ENCODE measurements around the gene MEAF6. TPM values are rescaled to one million over a fixed set of nuclear protein-coding genes. Genes with fewer than 3 reads are reported as not detected.

The MEAF6 gene
- total and polyA plus RNA-seq, 2 donors (not counting 1 experiment from before 2014, with no cell fraction given), result 49.4 to 56.0 TPM

DNA sequence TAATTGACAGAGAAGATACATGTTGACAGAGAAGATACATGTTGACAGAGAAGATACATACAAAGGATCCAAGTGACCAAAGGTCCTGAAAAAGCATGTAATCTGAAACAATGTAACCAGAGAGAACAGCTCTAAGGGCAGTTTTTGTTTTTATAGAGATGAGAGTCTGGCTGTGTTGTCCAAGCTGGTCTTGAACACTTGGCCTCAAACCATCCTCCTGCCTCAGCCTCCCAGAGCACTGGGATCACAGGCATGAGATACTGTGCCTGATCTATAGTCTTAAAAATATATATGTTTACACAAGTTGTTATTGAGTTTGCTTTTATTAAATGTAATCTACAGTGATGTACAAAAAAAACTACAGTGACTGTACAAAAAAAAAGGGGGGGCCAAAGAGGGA is 12.5 kb downstream of the MEAF6 start:
- no peaks in the 10 kb centered on the region for H3K79me2 ChIP-seq (ENCODE audit: control insufficient read depth, insufficient read depth, low read length)
- H3K9ac ChIP-seq (ENCODE audit: insufficient read depth, low read length), result no peak overlapping the region

DNA sequence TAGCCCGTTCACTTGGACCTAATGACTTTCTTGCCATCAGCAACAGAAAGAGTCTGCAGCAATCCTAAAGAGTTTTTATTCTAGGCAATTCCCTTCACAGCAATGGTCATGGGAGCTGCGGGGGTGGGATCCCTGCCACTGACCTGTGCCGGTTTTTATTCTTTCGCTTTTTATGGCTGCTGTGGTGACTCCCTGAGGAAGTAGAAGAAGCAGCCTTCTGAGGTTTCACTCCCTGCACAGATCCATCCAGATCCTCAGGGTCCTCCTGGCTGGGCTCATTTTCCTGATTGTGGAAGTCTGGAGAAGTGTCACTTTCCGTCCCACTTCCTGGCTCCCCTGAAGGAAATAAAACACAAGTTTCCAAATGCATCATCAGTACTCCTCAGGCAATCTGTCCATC is 12.9 kb downstream of the MEAF6 start:
- H2AFZ ChIP-seq (ENCODE audit: low read length), result no peak overlapping the region
- no peak overlapping the region for H3K4me3 ChIP-seq (replicated peaks in 1 of 4; ENCODE audit: control extremely low read depth in 1 of 4, insufficient read depth in 1 of 4, low read depth in 3 of 4, low read length in 4 of 4)
- no peak overlapping the region for H3K27ac ChIP-seq (ENCODE audit: insufficient read depth, low read length)
- no peak overlapping the region for H3K9ac ChIP-seq (ENCODE audit: insufficient read depth, low read length)
- no peaks in the 10 kb centered on the region for H3K79me2 ChIP-seq (ENCODE audit: control insufficient read depth, insufficient read depth, low read length)
- DNase-seq (ENCODE audit: low read depth in 2 of 2), result no peak
- H3K4me1 ChIP-seq (ENCODE audit: control insufficient read depth, extremely low read depth, insufficient read depth, low read length), result peaks cover 4% of the 10 kb centered on the region
- H3K27me3 ChIP-seq (ENCODE audit: control insufficient read depth, insufficient read depth, low read length), result no peaks in the 10 kb centered on the region
- peaks cover 4% of the 10 kb centered on the region for H3K36me3 ChIP-seq (ENCODE audit: control insufficient read depth, insufficient read depth, low read length)
- H3K9me3 ChIP-seq (ENCODE audit: control insufficient read depth, insufficient read depth, low read depth, low read length), result no peaks in the 10 kb centered on the region
- H4K20me1 ChIP-seq (ENCODE audit: control insufficient read depth, extremely low read depth, insufficient read depth, low read length), result no peaks in the 10 kb centered on the region
- H3K4me2 ChIP-seq (ENCODE audit: extremely low read depth, insufficient read depth, low read length), result no peak overlapping the region
- TF ChIP-seq, protein P1, sequence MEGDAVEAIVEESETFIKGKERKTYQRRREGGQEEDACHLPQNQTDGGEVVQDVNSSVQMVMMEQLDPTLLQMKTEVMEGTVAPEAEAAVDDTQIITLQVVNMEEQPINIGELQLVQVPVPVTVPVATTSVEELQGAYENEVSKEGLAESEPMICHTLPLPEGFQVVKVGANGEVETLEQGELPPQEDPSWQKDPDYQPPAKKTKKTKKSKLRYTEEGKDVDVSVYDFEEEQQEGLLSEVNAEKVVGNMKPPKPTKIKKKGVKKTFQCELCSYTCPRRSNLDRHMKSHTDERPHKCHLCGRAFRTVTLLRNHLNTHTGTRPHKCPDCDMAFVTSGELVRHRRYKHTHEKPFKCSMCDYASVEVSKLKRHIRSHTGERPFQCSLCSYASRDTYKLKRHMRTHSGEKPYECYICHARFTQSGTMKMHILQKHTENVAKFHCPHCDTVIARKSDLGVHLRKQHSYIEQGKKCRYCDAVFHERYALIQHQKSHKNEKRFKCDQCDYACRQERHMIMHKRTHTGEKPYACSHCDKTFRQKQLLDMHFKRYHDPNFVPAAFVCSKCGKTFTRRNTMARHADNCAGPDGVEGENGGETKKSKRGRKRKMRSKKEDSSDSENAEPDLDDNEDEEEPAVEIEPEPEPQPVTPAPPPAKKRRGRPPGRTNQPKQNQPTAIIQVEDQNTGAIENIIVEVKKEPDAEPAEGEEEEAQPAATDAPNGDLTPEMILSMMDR (conservative IDR thresholded peaks at IDR 0.05 in 1 of 2, IDR thresholded peaks at IDR 0.05 in 1 of 2; ENCODE audit: low read depth in 1 of 2, low read length in 2 of 2), result no peak
- no peak for TF ChIP-seq EZH2 (IDR thresholded peaks at IDR 0.05; ENCODE audit: low read length, missing control alignments)

More for the DNA sequence above, 12.5 kb downstream of the MEAF6 start:
- Histone ChIP-seq H2AFZ (ENCODE audit: low read length) (no peak overlapping the region), H4K20me1 (ENCODE audit: control insufficient read depth, extremely low read depth, insufficient read depth, low read length) (no peaks in the 10 kb centered on the region), H3K4me1 (ENCODE audit: control insufficient read depth, extremely low read depth, insufficient read depth, low read length) (peaks cover 4% of the 10 kb centered on the region), H3K36me3 (ENCODE audit: control insufficient read depth, insufficient read depth, low read length) (peaks cover 4% of the 10 kb centered on the region), H3K4me2 (ENCODE audit: extremely low read depth, insufficient read depth, low read length) (no peak overlapping the region), H3K27me3 (ENCODE audit: control insufficient read depth, insufficient read depth, low read length) (no peaks in the 10 kb centered on the region), H3K4me3 (replicated peaks in 1 of 4; ENCODE audit: control extremely low read depth in 1 of 4, insufficient read depth in 1 of 4, low read depth in 3 of 4, low read length in 4 of 4) (no peak overlapping the region), H3K9me3 (ENCODE audit: control insufficient read depth, insufficient read depth, low read depth, low read length) (no peaks in the 10 kb centered on the region), H3K27ac (ENCODE audit: insufficient read depth, low read length) (no peak overlapping the region)
- no peak for DNase-seq (ENCODE audit: low read depth in 2 of 2)
- TF ChIP-seq, protein P1 (conservative IDR thresholded peaks at IDR 0.05 in 1 of 2, IDR thresholded peaks at IDR 0.05 in 1 of 2; ENCODE audit: low read depth in 1 of 2, low read length in 2 of 2), result no peak
- TF ChIP-seq EZH2 (IDR thresholded peaks at IDR 0.05; ENCODE audit: low read length, missing control alignments), result no peak

DNA sequence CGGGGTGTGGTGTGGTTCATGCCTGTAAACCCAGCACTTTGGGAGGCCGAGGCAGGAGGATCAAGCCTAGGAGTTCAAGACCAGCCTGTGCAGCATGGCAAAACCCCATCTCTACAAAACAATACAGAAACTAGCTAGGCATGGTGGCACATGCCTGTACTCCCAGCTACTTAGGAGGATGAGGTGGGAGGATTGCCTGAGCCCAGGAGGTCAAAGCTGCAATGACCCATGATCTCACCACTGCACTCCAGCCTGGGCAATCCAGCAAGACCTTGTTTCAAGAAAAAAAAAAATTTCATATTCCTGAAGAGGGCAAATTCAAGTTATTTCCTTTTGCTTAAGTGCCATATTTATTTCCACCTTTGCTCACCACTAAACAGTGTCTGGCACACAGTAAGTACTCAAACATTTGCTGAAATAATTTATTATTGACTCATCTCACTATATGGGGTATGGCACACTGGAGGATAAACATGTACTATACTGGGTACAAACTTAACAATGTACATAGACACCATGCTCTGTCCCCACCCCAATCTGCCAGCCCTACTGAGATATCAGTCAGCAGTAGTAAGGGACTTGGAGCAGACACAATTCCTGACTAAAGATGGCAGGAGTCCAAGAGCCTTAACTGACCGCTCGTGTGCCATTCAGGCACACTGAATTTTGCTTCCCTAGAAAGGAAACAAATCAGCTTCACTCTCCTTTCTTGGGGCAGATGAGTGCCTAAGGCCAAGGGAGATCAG is 15.5 kb downstream of the MEAF6 start:
- no peak overlapping the region for H3K4me2 ChIP-seq (ENCODE audit: extremely low read depth, insufficient read depth, low read length)
- H3K4me3 ChIP-seq (replicated peaks in 1 of 4; ENCODE audit: control extremely low read depth in 1 of 4, insufficient read depth in 1 of 4, low read depth in 3 of 4, low read length in 4 of 4), result no peak overlapping the region
- TF ChIP-seq EZH2 (IDR thresholded peaks at IDR 0.05; ENCODE audit: low read length, missing control alignments), result no peak
- TF ChIP-seq, protein P1 (conservative IDR thresholded peaks at IDR 0.05 in 1 of 2, IDR thresholded peaks at IDR 0.05 in 1 of 2; ENCODE audit: low read depth in 1 of 2, low read length in 2 of 2), result no peak
- H4K20me1 ChIP-seq (ENCODE audit: control insufficient read depth, extremely low read depth, insufficient read depth, low read length), result no peaks in the 10 kb centered on the region
- no peaks in the 10 kb centered on the region for H3K27me3 ChIP-seq (ENCODE audit: control insufficient read depth, insufficient read depth, low read length)
- H3K79me2 ChIP-seq (ENCODE audit: control insufficient read depth, insufficient read depth, low read length), result no peaks in the 10 kb centered on the region
- peak; percentile 57 to 72 for DNase-seq (ENCODE audit: low read depth in 2 of 2)
- no peak overlapping the region for H3K9ac ChIP-seq (ENCODE audit: insufficient read depth, low read length)
- H2AFZ ChIP-seq (ENCODE audit: low read length), result no peak overlapping the region
- no peaks in the 10 kb centered on the region for H3K9me3 ChIP-seq (ENCODE audit: control insufficient read depth, insufficient read depth, low read depth, low read length)
- H3K4me1 ChIP-seq (ENCODE audit: control insufficient read depth, extremely low read depth, insufficient read depth, low read length), result peaks cover 4% of the 10 kb centered on the region
- no peak overlapping the region for H3K27ac ChIP-seq (ENCODE audit: insufficient read depth, low read length)
- peaks cover 4% of the 10 kb centered on the region for H3K36me3 ChIP-seq (ENCODE audit: control insufficient read depth, insufficient read depth, low read length)

Data from fibroblast of lung (primary cell).